Erythroblast (primary cell): ENCODE data around the gene KCNQ2.

Experiments
- GATA1 ChIP-seq: IDR thresholded peaks from 2 replicates; pipeline ENCODE4 v1.6.1; 2011; ENCODE audit warnings: low read depth, mild to moderate bottlenecking, control low read depth, low read length, moderate library complexity
- POLR2A ChIP-seq: IDR thresholded peaks from 2 replicates; pipeline ENCODE4 v1.6.1; 2011; ENCODE audit warnings: mild to moderate bottlenecking, low read length

GRCh38 chr20:63465380-63466249 is 6.8 kb downstream of the KCNQ2 start:
- TF ChIP-seq POLR2A (no peak), GATA1 (no peak)
